CD4-positive, alpha-beta T cell treated with Interleukin-17A for 1 hour (primary cell): ENCODE data around the gene UPK3BL1.
A peak's percentile ranks its signal among the peaks of the same experiment; 100 is the strongest.
"Not testable (repeated sequence)": the region's sequence is repeated elsewhere in the genome, so short reads cannot be mapped to it uniquely, and the experiment has no call there.

Experiments
- DNase-seq: peaks from one replicate; pipeline ENCODE4 v3.0.0-alpha.2; 2020

The UPK3BL1 gene

GRCh38 chr7:102627271-102627904 lies 15.2 kb downstream of the UPK3BL1 start:
- not testable (repeated sequence) for DNase-seq

GRCh38 chr7:102618122-102618521 lies 24.5 kb downstream of the UPK3BL1 start:
- DNase-seq, result not testable (repeated sequence)

GRCh38 chr7:102616507-102617125 lies 26.0 kb downstream of the UPK3BL1 start, which contains the start of gene RASA4:
RASA4 (minus strand) TSS chr7:102616756; CDS start chr7:102616689, 67 bp downstream.
- DNase-seq, result peak; percentile 53

- DNase-seq, result not testable (repeated sequence)
These were observed 26.7 kb downstream of the UPK3BL1 start for GRCh38 chr7:102615930-102616329.

- DNase-seq, result not testable (repeated sequence)
These were observed 27.7 kb downstream of the UPK3BL1 start for GRCh38 chr7:102614873-102615272.

GRCh38 chr7:102614346-102614697 lies 28.3 kb downstream of the UPK3BL1 start:
- DNase-seq, result not testable (repeated sequence)

- not testable (repeated sequence) for DNase-seq
These were observed 28.8 kb downstream of the UPK3BL1 start for GRCh38 chr7:102613575-102614345.

- not testable (repeated sequence) for DNase-seq
These were observed 30.8 kb downstream of the UPK3BL1 start for GRCh38 chr7:102611675-102612325.

- not testable (repeated sequence) for DNase-seq
These were observed 31.4 kb downstream of the UPK3BL1 start for GRCh38 chr7:102611013-102611674.

GRCh38 chr7:102610441-102610840 lies 32.1 kb downstream of the UPK3BL1 start:
- not testable (repeated sequence) for DNase-seq

GRCh38 chr7:102609734-102610133 lies 32.9 kb downstream of the UPK3BL1 start:
- not testable (repeated sequence) for DNase-seq

- not testable (repeated sequence) for DNase-seq
These were observed 35.7 kb downstream of the UPK3BL1 start for GRCh38 chr7:102606848-102607247.

GRCh38 chr7:102604431-102605145 lies 38.0 kb downstream of the UPK3BL1 start:
- DNase-seq, result not testable (repeated sequence)

GRCh38 chr7:102602317-102602716 lies 40.3 kb downstream of the UPK3BL1 start:
- DNase-seq, result not testable (repeated sequence)

- not testable (repeated sequence) for DNase-seq
These were observed 42.9 kb downstream of the UPK3BL1 start for GRCh38 chr7:102599699-102600098.

- not testable (repeated sequence) for DNase-seq
These were observed 46.6 kb downstream of the UPK3BL1 start for GRCh38 chr7:102596036-102596435.

GRCh38 chr7:102593637-102594334 lies 48.8 kb downstream of the UPK3BL1 start:
- DNase-seq, result not testable (repeated sequence)

GRCh38 chr7:102592477-102593019 lies 50.0 kb downstream of the UPK3BL1 start:
- DNase-seq, result peak; percentile 81

- DNase-seq, result not testable (repeated sequence)
These were observed 52.7 kb downstream of the UPK3BL1 start for GRCh38 chr7:102589857-102590256.
